Prostate gland (tissue), 2 donors: ENCODE data around the gene APOBEC4.

Experiments
- POLR2A ChIP-seq: fragments of 450-650 bp; IDR thresholded peaks from one replicate; pipeline ENCODE4 v1.6.1; 2016; ENCODE audit warnings: antibody characterized with exemption, mild to moderate bottlenecking
- POLR2AphosphoS5 ChIP-seq: sonication (generic); formaldehyde crosslinking; IDR thresholded peaks from one replicate; pipeline ENCODE4 v1.6.1; 2017; ENCODE audit warnings: antibody characterized with exemption
- TF ChIP-seq, protein P1 (sequence below), 4 experiments: fragments of 200-600 bp in 2 of 4; fragments of 450-650 bp in 2 of 4; sonication (generic) in 2 of 4; IDR thresholded peaks; 1 replicate in 3 of 4; 2 replicates in 1 of 4; pipeline ENCODE4 v1.5.1; 2016 to 2019; ENCODE audit warnings: antibody characterized with exemption in 4 of 4, mild to moderate bottlenecking in 2 of 4, moderate library complexity in 2 of 4

DNA sequence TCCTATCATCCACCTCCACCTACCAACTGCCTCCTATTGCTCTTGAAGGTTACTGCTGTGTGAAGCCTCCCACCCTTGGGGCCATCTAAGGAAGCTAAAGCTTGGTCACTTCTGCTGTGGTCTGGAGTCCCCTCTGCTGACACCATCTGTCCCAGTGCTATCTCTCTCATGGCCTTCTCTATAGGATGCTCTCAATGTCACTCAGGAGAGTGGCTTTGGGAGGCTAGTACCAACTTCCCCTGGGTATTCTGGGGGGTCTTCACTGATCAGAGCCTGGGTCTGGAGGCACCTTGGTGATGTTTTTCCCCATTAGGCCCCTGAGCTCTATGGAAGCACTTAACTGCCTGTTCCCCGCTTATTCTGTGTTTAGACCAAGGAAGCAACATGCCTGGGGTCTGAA is 50.6 kb downstream of the APOBEC4 start:
- TF ChIP-seq, protein P1, sequence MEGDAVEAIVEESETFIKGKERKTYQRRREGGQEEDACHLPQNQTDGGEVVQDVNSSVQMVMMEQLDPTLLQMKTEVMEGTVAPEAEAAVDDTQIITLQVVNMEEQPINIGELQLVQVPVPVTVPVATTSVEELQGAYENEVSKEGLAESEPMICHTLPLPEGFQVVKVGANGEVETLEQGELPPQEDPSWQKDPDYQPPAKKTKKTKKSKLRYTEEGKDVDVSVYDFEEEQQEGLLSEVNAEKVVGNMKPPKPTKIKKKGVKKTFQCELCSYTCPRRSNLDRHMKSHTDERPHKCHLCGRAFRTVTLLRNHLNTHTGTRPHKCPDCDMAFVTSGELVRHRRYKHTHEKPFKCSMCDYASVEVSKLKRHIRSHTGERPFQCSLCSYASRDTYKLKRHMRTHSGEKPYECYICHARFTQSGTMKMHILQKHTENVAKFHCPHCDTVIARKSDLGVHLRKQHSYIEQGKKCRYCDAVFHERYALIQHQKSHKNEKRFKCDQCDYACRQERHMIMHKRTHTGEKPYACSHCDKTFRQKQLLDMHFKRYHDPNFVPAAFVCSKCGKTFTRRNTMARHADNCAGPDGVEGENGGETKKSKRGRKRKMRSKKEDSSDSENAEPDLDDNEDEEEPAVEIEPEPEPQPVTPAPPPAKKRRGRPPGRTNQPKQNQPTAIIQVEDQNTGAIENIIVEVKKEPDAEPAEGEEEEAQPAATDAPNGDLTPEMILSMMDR (IDR thresholded peaks at IDR 0.05) = no peak
- TF ChIP-seq POLR2A (no peak), POLR2AphosphoS5 (no peak)
